Measurements from ENCODE around the gene C9orf78.
"Not testable (repeated sequence)": the region's sequence is repeated elsewhere in the genome, so short reads cannot be mapped to it uniquely, and the experiment has no call there.

C9orf78 gene

DNA sequence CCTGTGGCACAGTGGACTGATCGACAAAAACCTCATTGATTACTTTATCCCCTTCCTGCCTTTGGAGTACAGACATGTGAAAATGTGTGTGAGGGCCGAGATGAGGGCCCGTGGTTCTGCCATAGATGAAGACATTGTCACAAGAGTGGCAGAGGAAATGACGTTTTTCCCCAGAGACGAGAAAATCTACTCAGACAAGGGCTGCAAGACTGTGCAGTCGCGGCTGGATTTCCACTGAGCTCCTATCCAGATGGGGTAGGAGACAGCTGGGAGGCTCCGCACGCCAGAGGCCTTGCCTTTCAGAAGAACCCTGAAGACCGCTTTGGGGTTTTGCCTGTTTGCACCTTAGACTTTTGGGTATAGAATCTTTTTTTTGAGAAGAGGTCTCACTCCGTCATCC lies 25.7 kb downstream of the C9orf78 start:
- FAIRE-seq = no peak

DNA sequence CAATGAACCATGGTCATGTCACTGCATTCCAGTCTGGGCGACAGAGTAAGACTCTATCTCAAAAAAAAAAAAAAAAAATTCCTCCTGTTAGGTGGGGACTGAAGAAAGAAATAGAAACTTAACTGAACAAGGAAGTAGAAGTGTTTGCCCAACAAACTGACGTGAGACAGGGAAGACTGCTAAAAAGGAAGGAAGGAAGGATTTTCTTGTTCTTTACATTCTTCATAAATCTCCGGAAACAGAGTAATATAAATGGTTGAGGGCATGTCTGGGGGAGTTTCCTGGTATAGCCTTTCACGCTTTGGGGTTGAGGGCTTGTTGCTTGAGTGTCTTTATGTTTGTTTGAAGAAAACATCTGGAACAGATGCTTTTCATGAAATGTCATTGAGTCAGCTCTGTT lies 29.0 kb downstream of the C9orf78 start:
- FAIRE-seq = no peak

DNA sequence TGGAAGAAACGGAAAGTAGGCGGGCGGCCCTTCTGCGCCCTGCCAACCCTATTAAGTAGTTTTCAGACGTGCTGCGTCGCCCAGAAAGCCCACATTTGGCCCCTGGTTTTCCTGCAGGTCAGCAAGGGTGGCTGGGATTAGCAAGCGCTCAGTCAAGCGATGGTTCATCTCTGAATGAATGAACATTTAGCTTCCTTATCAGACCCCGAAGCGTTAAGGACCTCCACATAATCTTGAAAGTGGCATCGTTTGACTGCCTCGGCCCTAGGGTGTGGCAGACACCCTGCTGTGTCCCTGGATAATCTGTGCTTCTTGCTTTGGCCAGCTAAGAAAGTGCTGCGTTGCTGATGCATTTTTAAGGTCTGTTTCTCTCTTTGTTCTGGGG lies 31.4 kb downstream of the C9orf78 start:
- FAIRE-seq = no peak

DNA sequence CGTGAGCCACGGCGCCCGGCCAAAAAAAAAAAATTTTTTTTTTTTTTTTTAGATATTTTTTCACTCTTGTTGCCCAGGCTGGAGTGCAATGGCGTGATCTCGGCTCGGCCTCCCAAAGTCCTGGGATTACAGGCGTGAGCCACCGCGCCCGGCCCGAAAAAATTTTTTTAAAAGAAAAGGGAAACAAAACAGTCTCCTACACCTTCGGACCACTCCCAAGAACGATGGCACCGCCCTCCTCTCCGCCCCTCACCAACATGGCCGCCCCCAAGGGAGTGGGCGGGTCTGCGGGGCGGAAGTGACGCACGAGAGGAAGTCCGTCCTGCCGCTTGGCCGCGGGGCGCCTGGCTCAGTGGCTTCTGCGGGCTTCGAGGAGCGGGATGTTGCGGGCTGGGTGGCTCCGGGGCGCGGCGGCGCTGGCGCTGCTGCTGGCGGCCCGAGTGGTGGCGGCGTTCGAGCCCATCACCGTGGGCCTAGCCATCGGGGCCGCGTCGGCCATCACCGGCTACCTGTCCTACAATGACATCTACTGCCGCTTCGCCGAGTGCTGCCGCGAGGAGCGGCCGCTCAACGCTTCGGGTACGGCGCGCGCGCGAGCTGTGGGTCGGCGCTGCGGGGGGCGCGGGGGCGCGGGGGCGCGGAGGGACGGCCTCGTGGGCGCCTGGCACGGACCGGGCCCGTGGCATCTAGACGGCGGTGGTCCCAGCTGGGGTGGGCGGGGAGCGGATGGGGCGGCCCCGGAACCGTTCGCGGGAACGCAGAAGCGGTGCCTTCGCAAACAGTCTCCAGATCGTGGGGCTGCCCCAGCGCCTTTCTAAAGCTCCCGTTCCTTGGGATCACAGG lies 32.0 kb downstream of the C9orf78 start, which contains the start of gene TOR1B:
TSS of gene TOR1B (plus strand) at position 352 of the 843 bp plus-strand sequence. CDS start at position 381, 29 bp downstream.
- FAIRE-seq = no peak

DNA sequence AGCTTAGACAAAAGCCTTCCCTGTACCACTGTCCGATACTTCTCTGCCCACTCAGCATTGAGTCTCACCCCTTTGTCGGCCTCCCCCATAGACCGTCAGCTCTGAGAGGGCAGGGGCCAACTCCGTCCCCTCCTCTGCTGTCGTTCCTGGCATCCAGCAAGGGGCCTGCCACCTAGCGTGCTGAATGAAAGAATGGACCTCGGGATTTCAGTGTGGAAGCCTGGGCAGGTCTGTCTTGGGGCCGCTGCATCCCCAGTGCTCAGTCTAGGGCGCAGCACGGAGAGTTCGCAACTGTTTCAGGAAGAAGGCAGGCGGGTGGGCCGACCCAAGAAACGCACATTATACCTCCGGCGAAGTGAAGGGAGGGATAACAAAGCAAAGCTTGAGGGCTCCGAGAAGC lies 33.6 kb downstream of the C9orf78 start:
- no peak for FAIRE-seq

DNA sequence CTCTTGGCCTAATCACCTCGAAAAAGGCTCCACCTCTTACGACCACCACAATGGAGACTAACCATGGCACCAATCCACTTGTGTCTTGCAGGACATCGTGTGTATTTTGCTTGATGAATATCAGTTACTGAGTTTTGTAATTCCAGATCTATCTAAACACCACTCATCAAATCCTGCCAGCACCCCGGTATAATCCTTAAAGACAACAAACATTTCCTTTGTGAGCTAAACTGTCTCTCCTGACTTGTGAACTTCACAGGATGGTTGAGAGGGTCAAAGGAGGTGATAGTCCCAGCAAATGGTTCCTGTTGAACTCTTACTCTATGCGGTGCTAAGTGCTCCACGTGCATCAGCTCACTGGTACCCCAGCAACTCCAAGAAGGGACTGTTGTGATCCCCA lies 36.1 kb downstream of the C9orf78 start:
- no peak for FAIRE-seq

DNA sequence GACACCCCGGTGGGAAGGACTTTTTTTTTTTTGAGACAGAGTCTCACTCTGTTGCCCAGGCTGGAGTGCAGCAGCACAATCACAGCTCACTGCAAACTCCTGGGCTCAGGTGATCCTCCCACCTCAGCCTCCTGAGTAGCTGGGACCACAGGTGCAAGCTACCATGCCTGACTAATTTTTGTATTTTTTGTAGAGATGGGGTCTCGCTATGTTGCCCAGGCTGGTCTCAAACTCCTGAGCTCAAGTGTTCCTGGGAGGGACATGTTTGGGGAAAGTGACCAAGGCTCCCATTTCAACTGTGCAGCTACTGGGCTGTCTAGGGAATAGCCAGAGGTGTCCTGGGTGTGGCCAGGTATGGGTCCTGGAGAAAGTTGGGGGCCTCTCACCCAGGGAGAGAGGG lies 39.0 kb downstream of the C9orf78 start:
- FAIRE-seq = not testable (repeated sequence)

DNA sequence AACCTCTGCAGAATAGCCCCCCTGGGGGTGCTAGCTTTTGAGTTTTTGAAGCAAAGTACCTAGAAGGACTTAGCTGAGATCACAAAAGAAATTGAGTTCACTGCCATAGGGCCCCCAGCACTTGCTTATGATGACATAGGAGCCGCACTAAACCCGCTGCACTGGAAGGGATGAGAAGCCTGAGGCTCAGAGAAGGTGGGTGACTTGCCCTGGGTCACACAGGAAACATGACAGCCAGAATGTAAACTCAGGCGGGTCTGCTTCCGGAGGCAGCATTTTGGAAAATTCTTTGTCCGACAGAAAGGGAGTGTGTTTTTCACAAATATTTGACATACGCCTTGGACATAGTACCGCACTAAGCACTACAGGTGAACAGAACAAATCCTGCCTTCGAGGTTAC lies 40.5 kb downstream of the C9orf78 start:
- FAIRE-seq = no peak

DNA sequence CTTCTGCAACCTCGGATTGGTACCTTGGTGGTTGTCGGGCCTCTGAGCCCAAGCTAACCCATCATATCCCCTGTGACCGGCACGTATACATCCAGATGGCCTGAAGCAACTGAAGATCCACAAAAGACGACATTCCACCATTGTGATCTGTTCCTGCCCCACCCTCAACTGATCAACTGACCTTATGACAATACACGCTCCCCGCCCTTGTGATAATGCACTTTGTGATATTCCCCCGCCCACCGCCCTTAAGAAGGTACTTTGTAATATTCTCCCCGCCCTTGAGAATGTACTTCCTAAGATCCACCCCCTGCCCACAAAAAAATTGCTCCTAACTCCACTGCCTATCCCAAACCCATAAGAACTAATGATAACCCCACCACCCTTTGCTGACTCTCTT lies 48.6 kb downstream of the C9orf78 start:
- FAIRE-seq = no peak

DNA sequence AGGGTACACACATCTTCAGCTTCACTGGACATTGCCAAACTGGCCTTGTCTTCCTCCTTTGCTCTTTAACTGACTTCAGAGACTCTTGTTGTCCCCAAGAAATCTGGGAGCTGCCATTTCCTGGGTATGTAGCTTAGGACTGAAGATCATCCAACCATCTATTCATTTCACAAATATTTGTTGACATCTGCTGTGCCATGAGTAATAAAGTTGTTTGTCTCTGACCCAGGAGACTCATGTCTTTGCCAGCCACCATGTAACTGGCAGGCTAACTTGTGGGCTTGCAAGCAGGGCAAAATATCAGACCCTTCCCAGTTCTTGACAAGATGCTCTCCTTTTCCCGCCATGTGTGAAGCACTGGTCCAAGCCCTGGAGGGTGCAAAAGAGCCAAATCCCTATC lies 49.2 kb downstream of the C9orf78 start:
- FAIRE-seq = no peak

DNA sequence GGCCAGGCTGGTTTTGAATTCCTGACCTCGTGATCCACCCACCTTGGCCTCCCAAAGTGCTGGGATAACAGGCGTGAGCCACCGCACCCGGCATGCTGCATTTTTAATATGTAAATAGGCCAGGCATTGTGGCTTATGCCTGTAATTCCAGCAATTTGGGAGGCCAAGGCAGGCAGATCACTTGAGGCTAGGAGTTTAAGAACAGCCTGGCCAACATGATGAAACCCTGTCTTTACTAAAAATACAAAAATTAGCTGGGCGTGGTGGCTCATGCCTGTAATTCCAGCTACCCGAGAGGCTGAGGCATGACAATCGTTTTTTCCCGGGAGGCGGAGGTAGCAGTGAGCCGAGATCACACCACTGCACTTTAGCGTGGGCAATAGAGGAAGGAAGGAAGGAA lies 50.1 kb downstream of the C9orf78 start:
- FAIRE-seq = not testable (repeated sequence)

DNA sequence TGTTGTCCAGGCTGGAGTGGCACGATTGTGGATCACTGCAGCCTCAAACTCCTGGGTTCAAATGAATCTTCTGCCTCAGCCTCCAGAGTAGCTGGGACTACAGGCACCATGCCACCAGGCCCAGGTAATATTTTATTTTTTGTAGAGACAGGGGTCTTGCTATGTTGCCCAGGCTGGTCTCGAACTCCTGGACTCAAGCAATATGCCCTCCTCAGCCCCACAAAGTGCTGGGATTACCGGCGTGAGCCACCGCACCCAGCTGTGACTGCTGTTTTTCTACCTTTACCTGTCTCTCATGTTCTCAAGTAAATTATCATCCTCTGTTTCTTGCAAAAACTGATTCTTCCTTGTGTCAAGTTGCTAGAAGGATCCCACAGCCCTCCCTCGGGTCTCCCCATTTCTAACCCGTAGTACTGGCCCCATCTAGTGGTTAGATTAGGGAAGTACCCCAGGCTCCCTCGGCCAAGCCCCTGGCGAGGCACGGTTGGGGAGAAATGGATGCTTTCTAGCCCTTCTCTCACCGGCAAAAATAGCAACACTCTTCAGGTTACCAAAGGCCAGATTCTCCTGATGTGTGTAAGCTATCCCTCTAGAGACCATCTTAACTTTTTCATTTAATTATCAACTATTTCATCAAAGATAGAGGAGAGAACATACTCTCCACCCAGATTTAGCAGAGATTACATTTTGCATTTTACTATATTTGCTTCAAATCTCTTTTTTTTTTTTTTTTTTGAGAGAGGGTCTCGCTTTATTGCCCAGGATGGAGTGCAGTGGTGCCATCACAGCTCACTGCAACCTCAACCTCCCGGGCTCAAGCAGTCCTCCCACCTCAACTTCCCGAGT lies 51.3 kb downstream of the C9orf78 start:
- peak; percentile 80 for FAIRE-seq

DNA sequence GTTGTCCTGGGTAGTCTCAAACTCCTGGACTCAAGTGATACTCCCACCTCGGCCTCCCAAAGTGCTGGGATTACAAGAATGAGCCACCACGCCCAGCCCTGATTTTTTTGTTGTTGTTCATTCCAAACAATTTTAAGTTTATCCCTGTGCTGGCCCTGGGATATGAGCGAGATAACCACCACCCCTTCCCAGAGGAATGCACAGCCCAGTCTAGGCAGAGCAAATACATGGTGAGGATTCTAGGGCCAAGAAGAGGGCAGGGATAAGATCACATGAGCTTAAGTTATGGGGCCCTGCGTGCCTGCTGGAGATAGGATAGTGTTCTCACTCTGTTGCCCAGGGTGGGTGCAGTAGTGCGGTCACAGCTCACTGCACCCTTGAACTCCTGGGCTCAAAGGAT lies 53.1 kb downstream of the C9orf78 start:
- FAIRE-seq = no peak

DNA sequence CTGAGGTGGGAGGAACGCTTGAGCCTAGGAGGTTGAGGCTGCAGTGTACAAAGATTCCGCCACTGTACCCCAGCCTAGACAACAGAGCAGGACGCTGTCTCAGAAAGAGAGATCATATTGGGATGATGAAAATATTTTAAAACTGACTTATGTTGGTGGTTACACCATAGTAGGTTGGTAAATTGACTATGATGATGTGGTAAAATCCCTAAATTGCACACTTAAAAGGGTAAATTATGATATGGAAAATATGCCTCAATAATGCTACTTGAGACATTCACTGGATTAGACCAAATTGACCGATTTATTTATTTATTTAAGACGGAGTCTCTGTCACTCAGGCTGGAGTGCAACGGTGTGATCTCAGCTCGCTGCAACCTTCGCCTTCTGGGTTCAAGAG lies 53.9 kb downstream of the C9orf78 start:
- no peak for FAIRE-seq

DNA sequence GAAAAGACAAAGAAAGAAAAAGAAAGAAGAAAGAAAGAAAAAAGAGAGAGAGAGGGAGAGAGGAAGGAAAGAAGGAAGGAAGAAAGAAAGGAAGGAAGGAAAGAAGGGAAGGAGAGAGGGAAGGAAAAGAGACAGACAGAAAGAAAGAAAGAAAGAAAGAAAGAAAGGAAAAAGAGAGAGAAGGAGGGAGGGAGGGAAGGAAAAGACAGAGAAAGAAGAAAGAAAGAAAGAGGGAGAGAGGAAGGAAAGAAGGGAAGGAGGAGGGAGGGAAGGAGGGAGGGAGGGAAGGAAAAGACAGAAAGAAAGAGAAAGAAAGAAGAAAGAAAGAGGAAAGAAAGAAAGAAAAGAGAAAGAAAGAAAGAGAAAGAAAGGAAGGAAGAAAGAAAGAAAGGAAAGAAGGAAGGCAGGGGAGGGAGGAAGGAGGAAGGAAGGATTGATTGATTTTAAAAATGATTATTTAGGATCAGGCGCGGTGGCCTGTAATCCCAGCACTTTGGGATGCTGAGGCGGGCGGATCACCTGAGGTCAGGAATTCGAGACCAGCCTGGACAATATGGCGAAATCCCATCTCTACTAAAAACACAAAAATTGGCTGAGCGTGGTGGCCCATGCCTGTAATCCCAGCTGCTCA lies 55.4 kb downstream of the C9orf78 start:
- FAIRE-seq = no peak

DNA sequence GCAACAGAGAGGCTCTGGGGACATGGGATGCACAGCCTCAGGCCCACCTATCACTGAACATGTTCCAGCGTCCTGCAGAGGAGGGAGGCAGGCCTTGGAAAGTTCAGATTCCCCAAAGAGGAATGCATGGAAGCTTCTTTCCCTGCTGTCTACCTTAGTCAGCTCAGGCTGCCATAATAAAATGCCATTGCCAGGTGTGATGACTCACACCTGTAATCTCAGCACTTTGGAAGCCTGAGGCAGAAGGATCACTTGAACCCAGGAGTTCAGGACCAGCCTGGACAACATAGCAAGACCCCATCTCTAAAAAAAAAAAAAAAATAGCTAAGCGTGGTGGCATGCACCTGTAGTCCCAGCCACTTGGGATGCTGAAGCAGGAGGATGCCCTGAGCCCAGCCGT lies 56.6 kb downstream of the C9orf78 start:
- FAIRE-seq = no peak

DNA sequence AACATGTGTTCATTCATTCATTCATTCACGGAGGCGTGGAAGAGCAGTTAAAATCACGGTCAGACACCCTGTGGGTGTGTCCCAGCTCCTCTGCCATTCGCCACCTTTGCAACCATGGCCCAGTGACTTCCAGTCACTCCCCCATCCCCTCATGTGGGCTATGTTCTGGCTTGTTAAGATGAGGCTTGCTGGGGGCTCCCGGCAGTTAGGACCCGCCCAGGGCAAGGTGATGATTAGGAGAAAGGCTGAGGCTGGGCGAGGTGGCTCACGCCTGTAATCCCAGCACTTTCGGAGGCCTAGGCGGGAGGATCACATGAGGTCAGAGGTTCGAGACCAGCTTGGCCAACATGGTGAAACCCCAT lies 57.3 kb downstream of the C9orf78 start:
- FAIRE-seq = no peak
